ENCODE results near the gene PDZD2.
"Not testable (repeated sequence)": the region's sequence is repeated elsewhere in the genome, so short reads cannot be mapped to it uniquely, and the experiment has no call there.

PDZD2 gene

GRCh38 chr5:31638748-31639418, at the start of gene PDZD2:
Gene PDZD2 (plus strand): TSS chr5:31639131.
- peak; percentile 28 to 29 for DNase-seq (ENCODE audit: low read depth in 2 of 2, low spot score in 1 of 2)

GRCh38 chr5:31593665-31594064, 45.3 kb upstream of the PDZD2 start:
- DNase-seq (ENCODE audit: low read depth in 2 of 2, low spot score in 1 of 2) = no peak

- no peak for DNase-seq (ENCODE audit: low read depth in 2 of 2, low spot score in 1 of 2)
These were observed 42.6 kb upstream of the PDZD2 start for GRCh38 chr5:31596354-31596753.

GRCh38 chr5:31598640-31599611, 40.0 kb upstream of the PDZD2 start:
- DNase-seq (ENCODE audit: low read depth in 2 of 2, low spot score in 1 of 2) = no peak

GRCh38 chr5:31602305-31602704, 36.6 kb upstream of the PDZD2 start:
- not testable (repeated sequence) for DNase-seq (ENCODE audit: low read depth in 2 of 2, low spot score in 1 of 2)

GRCh38 chr5:31604240-31604639, 34.7 kb upstream of the PDZD2 start:
- DNase-seq (ENCODE audit: low read depth in 2 of 2, low spot score in 1 of 2) = no peak

GRCh38 chr5:31604644-31605043, 34.3 kb upstream of the PDZD2 start:
- no peak for DNase-seq (ENCODE audit: low read depth in 2 of 2, low spot score in 1 of 2)

GRCh38 chr5:31605920-31606319, 33.0 kb upstream of the PDZD2 start:
- no peak for DNase-seq (ENCODE audit: low read depth in 2 of 2, low spot score in 1 of 2)

- no peak for DNase-seq (ENCODE audit: low read depth in 2 of 2, low spot score in 1 of 2)
These were observed 31.4 kb upstream of the PDZD2 start for GRCh38 chr5:31607546-31607945.

- no peak for DNase-seq (ENCODE audit: low read depth in 2 of 2, low spot score in 1 of 2)
These were observed 27.9 kb upstream of the PDZD2 start for GRCh38 chr5:31611002-31611401.

- no peak for DNase-seq (ENCODE audit: low read depth in 2 of 2, low spot score in 1 of 2)
These were observed 25.3 kb upstream of the PDZD2 start for GRCh38 chr5:31613651-31614050.

GRCh38 chr5:31614151-31615020, 24.5 kb upstream of the PDZD2 start:
- DNase-seq (ENCODE audit: low read depth in 2 of 2, low spot score in 1 of 2) = no peak

- DNase-seq (ENCODE audit: low read depth in 2 of 2, low spot score in 1 of 2) = no peak
These were observed 21.1 kb upstream of the PDZD2 start for GRCh38 chr5:31617867-31618266.

- no peak for DNase-seq (ENCODE audit: low read depth in 2 of 2, low spot score in 1 of 2)
These were observed 18.9 kb upstream of the PDZD2 start for GRCh38 chr5:31620026-31620425.

GRCh38 chr5:31623249-31623648, 15.7 kb upstream of the PDZD2 start:
- DNase-seq (ENCODE audit: low read depth in 2 of 2, low spot score in 1 of 2) = no peak

GRCh38 chr5:31625394-31625793, 13.5 kb upstream of the PDZD2 start:
- DNase-seq (ENCODE audit: low read depth in 2 of 2, low spot score in 1 of 2) = no peak

- DNase-seq (ENCODE audit: low read depth in 2 of 2, low spot score in 1 of 2) = no peak
These were observed 12.8 kb upstream of the PDZD2 start for GRCh38 chr5:31626156-31626555.

- no peak for DNase-seq (ENCODE audit: low read depth in 2 of 2, low spot score in 1 of 2)
These were observed 12.2 kb upstream of the PDZD2 start for GRCh38 chr5:31626604-31627234.

- no peak for DNase-seq (ENCODE audit: low read depth in 2 of 2, low spot score in 1 of 2)
These were observed 8.0 kb upstream of the PDZD2 start for GRCh38 chr5:31630931-31631330.

- DNase-seq (ENCODE audit: low read depth in 2 of 2, low spot score in 1 of 2) = no peak
These were observed 6.5 kb upstream of the PDZD2 start for GRCh38 chr5:31632460-31632859.

GRCh38 chr5:31635446-31635845, 3.5 kb upstream of the PDZD2 start:
- DNase-seq (ENCODE audit: low read depth in 2 of 2, low spot score in 1 of 2) = no peak
